ENCODE measurements around the gene GOLM1.

DNA sequence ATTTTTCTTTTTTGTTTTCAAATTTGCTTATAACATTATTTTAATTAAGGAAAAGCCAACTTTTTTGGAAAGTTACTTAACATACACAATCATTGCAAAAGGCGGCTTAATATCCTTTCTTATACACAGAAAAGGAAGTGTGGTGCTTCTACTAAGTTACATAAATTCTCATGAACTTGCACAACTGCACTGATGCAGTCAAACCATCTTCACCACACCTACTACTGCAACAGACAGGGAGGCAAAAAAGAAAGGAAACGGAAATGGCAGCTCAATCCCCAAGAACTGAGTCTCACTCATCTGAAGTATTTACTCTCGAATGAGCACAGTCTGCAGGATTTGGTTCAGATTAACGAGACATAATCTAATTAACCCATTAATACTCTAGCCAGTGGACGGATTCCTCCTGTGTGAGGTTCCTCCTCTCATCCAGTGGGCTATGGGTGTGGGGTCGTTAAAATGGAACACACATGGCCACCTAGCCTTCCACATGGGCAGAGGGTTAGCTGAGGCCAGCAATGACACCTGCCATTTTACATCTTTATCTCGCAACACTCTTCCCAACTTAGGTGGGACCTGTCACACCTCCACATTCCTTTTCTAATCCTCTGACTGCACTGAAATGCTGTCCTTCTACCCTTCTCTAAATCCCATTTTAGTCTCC is 30.0 kb downstream of the GOLM1 start:
- TF ChIP-seq, protein P1, sequence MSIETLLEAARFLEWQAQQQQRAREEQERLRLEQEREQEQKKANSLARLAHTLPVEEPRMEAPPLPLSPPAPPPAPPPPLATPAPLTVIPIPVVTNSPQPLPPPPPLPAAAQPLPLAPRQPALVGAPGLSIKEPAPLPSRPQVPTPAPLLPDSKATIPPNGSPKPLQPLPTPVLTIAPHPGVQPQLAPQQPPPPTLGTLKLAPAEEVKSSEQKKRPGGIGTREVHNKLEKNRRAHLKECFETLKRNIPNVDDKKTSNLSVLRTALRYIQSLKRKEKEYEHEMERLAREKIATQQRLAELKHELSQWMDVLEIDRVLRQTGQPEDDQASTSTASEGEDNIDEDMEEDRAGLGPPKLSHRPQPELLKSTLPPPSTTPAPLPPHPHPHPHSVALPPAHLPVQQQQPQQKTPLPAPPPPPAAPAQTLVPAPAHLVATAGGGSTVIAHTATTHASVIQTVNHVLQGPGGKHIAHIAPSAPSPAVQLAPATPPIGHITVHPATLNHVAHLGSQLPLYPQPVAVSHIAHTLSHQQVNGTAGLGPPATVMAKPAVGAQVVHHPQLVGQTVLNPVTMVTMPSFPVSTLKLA (IDR thresholded peaks at IDR 0.05): peak; percentile 51; the same call in 1 of the 2 replicates
- TF ChIP-seq HNRNPH1 (optimal IDR thresholded peaks at IDR 0.05; ENCODE audit: low read depth, low read length): no peak
- TF ChIP-seq, protein P2, sequence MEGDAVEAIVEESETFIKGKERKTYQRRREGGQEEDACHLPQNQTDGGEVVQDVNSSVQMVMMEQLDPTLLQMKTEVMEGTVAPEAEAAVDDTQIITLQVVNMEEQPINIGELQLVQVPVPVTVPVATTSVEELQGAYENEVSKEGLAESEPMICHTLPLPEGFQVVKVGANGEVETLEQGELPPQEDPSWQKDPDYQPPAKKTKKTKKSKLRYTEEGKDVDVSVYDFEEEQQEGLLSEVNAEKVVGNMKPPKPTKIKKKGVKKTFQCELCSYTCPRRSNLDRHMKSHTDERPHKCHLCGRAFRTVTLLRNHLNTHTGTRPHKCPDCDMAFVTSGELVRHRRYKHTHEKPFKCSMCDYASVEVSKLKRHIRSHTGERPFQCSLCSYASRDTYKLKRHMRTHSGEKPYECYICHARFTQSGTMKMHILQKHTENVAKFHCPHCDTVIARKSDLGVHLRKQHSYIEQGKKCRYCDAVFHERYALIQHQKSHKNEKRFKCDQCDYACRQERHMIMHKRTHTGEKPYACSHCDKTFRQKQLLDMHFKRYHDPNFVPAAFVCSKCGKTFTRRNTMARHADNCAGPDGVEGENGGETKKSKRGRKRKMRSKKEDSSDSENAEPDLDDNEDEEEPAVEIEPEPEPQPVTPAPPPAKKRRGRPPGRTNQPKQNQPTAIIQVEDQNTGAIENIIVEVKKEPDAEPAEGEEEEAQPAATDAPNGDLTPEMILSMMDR (CRISPR knock-in tag; IDR thresholded peaks at IDR 0.05): no peak
- TF ChIP-seq, protein P3, sequence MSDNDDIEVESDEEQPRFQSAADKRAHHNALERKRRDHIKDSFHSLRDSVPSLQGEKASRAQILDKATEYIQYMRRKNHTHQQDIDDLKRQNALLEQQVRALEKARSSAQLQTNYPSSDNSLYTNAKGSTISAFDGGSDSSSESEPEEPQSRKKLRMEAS (IDR thresholded peaks at IDR 0.05): no peak
- no peak for TF ChIP-seq CBFB (CRISPR knock-in tag; IDR thresholded peaks at IDR 0.05)
- no peak for TF ChIP-seq CREB1 (IDR thresholded peaks at IDR 0.05)
- no peak for TF ChIP-seq CREB1 (CRISPR knock-in tag; IDR thresholded peaks at IDR 0.05)
- TF ChIP-seq EHMT2 (IDR thresholded peaks at IDR 0.05; ENCODE audit: borderline replicate concordance, low read depth, low read length): no peak
- TF ChIP-seq, protein P4, sequence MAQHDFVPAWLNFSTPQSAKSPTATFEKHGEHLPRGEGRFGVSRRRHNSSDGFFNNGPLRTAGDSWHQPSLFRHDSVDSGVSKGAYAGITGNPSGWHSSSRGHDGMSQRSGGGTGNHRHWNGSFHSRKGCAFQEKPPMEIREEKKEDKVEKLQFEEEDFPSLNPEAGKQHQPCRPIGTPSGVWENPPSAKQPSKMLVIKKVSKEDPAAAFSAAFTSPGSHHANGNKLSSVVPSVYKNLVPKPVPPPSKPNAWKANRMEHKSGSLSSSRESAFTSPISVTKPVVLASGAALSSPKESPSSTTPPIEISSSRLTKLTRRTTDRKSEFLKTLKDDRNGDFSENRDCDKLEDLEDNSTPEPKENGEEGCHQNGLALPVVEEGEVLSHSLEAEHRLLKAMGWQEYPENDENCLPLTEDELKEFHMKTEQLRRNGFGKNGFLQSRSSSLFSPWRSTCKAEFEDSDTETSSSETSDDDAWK (CRISPR knock-in tag; IDR thresholded peaks at IDR 0.05): no peak
- TF ChIP-seq ZFP90 (CRISPR knock-in tag; IDR thresholded peaks at IDR 0.05; ENCODE audit: borderline replicate concordance): no peak
